ENCODE results near the gene NOL6. TPM values are rescaled to one million over a fixed set of nuclear protein-coding genes. Genes with fewer than 3 reads are reported as not detected.
A peak's percentile ranks its signal among the peaks of the same experiment; 100 is the strongest.

The NOL6 gene
- polyA plus RNA-seq, 1 donor (not counting 4 experiments of a cell fraction or from before 2014, with no cell fraction given), result 63.6 TPM

- Histone ChIP-seq H3K9me3 (ENCODE audit: control insufficient read depth, low read depth, low read length) (no peaks in the 10 kb centered on the region), H2AFZ (ENCODE audit: control insufficient read depth, low read length) (no peak overlapping the region), H3K27me3 (ENCODE audit: control insufficient read depth, extremely low read depth, insufficient read depth, low read length) (no peaks in the 10 kb centered on the region), H3K9ac (ENCODE audit: control insufficient read depth, extremely low read depth, insufficient read depth, low read length) (no peak overlapping the region), H3K4me1 (ENCODE audit: control insufficient read depth, extremely low read depth, insufficient read depth, low read length) (peaks cover 65% of the 10 kb centered on the region), H3K36me3 (ENCODE audit: control insufficient read depth in 2 of 2, extremely low read depth in 1 of 2, insufficient read depth in 2 of 2, low read length in 2 of 2) (peaks cover 2 to 25% of the 10 kb centered on the region in 2 experiments), H3K9me1 (ENCODE audit: control insufficient read depth, extremely low read depth, insufficient read depth, low read length) (peaks cover 2% of the 10 kb centered on the region), H3K4me2 (ENCODE audit: control insufficient read depth, extremely low read depth, insufficient read depth, low read depth, low read length) (peak overlapping the region; percentile 45), H4K20me1 (ENCODE audit: control insufficient read depth, extremely low read depth, insufficient read depth, low read length) (no peaks in the 10 kb centered on the region), H3K4me3 (ENCODE audit: control insufficient read depth in 2 of 3, extremely low read depth in 1 of 3, insufficient read depth in 2 of 3, low read depth in 1 of 3, low read length in 3 of 3) (no peak overlapping the region), H3K27ac (ENCODE audit: control insufficient read depth, insufficient read depth, low read length) (peak overlapping the region; percentile 14), H3K79me2 (ENCODE audit: control insufficient read depth, insufficient read depth, low read length) (no peaks in the 10 kb centered on the region)
- DNase-seq (ENCODE audit: low read depth, low spot score) (no peak), FAIRE-seq (no peak)
- TF ChIP-seq CTCF (optimal IDR thresholded peaks at IDR 0.05 in 1 of 3, IDR thresholded peaks at IDR 0.05 in 1 of 3, conservative IDR thresholded peaks at IDR 0.05 in 1 of 3; ENCODE audit: extremely low read depth in 1 of 3, insufficient read depth in 2 of 3, low read length in 3 of 3), result no peak
- TF ChIP-seq EZH2 (IDR thresholded peaks at IDR 0.05; ENCODE audit: low read length), result no peak
- dilution Hi-C loops (cut with MboI; ENCODE audit: extremely low pct_ligation_motif_present, low sequenced_read_pairs), result no loop called here
Observed at GRCh38 chr9:33443047-33443446, 30.7 kb downstream of the NOL6 start.

- dilution Hi-C loops (cut with MboI; ENCODE audit: extremely low pct_ligation_motif_present, low sequenced_read_pairs), result no loop called here
- H3K27ac ChIP-seq (ENCODE audit: control insufficient read depth, insufficient read depth, low read length), result no peak overlapping the region
Observed at GRCh38 chr9:33442125-33442524, 31.6 kb downstream of the NOL6 start.

GRCh38 chr9:33440609-33441008, 33.1 kb downstream of the NOL6 start:
- Histone ChIP-seq H4K20me1 (ENCODE audit: control insufficient read depth, extremely low read depth, insufficient read depth, low read length) (no peaks in the 10 kb centered on the region), H3K9ac (ENCODE audit: control insufficient read depth, extremely low read depth, insufficient read depth, low read length) (no peak overlapping the region), H3K4me3 (ENCODE audit: control insufficient read depth in 2 of 3, extremely low read depth in 1 of 3, insufficient read depth in 2 of 3, low read depth in 1 of 3, low read length in 3 of 3) (no peak overlapping the region), H3K4me2 (ENCODE audit: control insufficient read depth, extremely low read depth, insufficient read depth, low read depth, low read length) (no peak overlapping the region), H3K9me1 (ENCODE audit: control insufficient read depth, extremely low read depth, insufficient read depth, low read length) (peaks cover 2% of the 10 kb centered on the region), H3K27ac (ENCODE audit: control insufficient read depth, insufficient read depth, low read length) (no peak overlapping the region), H3K9me3 (ENCODE audit: control insufficient read depth, low read depth, low read length) (no peaks in the 10 kb centered on the region), H3K4me1 (ENCODE audit: control insufficient read depth, extremely low read depth, insufficient read depth, low read length) (peaks cover 50% of the 10 kb centered on the region), H3K36me3 (ENCODE audit: control insufficient read depth in 2 of 2, extremely low read depth in 1 of 2, insufficient read depth in 2 of 2, low read length in 2 of 2) (peaks cover 2 to 25% of the 10 kb centered on the region in 2 experiments), H3K27me3 (ENCODE audit: control insufficient read depth, extremely low read depth, insufficient read depth, low read length) (no peaks in the 10 kb centered on the region), H2AFZ (ENCODE audit: control insufficient read depth, low read length) (no peak overlapping the region), H3K79me2 (ENCODE audit: control insufficient read depth, insufficient read depth, low read length) (no peaks in the 10 kb centered on the region)
- TF ChIP-seq CTCF (optimal IDR thresholded peaks at IDR 0.05 in 1 of 3, IDR thresholded peaks at IDR 0.05 in 1 of 3, conservative IDR thresholded peaks at IDR 0.05 in 1 of 3; ENCODE audit: extremely low read depth in 1 of 3, insufficient read depth in 2 of 3, low read length in 3 of 3) (no peak), EZH2 (IDR thresholded peaks at IDR 0.05; ENCODE audit: low read length) (no peak)
- dilution Hi-C loops (cut with MboI; ENCODE audit: extremely low pct_ligation_motif_present, low sequenced_read_pairs), result no loop called here
- DNase-seq (ENCODE audit: low read depth, low spot score) (no peak), FAIRE-seq (no peak)

More at GRCh38 chr9:33442125-33442524, 31.6 kb downstream of the NOL6 start:
- no peak overlapping the region for H3K9ac ChIP-seq (ENCODE audit: control insufficient read depth, extremely low read depth, insufficient read depth, low read length)
- no peaks in the 10 kb centered on the region for H3K79me2 ChIP-seq (ENCODE audit: control insufficient read depth, insufficient read depth, low read length)
- no peak for DNase-seq (ENCODE audit: low read depth, low spot score)
- peaks cover 2 to 25% of the 10 kb centered on the region in 2 experiments for H3K36me3 ChIP-seq (ENCODE audit: control insufficient read depth in 2 of 2, extremely low read depth in 1 of 2, insufficient read depth in 2 of 2, low read length in 2 of 2)
- no peak for FAIRE-seq
- H2AFZ ChIP-seq (ENCODE audit: control insufficient read depth, low read length), result no peak overlapping the region
- no peaks in the 10 kb centered on the region for H3K27me3 ChIP-seq (ENCODE audit: control insufficient read depth, extremely low read depth, insufficient read depth, low read length)
- no peak for TF ChIP-seq EZH2 (IDR thresholded peaks at IDR 0.05; ENCODE audit: low read length)
- H3K4me1 ChIP-seq (ENCODE audit: control insufficient read depth, extremely low read depth, insufficient read depth, low read length), result peaks cover 57% of the 10 kb centered on the region
- no peaks in the 10 kb centered on the region for H4K20me1 ChIP-seq (ENCODE audit: control insufficient read depth, extremely low read depth, insufficient read depth, low read length)
- peaks cover 2% of the 10 kb centered on the region for H3K9me1 ChIP-seq (ENCODE audit: control insufficient read depth, extremely low read depth, insufficient read depth, low read length)
- H3K9me3 ChIP-seq (ENCODE audit: control insufficient read depth, low read depth, low read length), result no peaks in the 10 kb centered on the region
- no peak overlapping the region for H3K4me3 ChIP-seq (ENCODE audit: control insufficient read depth in 2 of 3, extremely low read depth in 1 of 3, insufficient read depth in 2 of 3, low read depth in 1 of 3, low read length in 3 of 3)
- H3K4me2 ChIP-seq (ENCODE audit: control insufficient read depth, extremely low read depth, insufficient read depth, low read depth, low read length), result no peak overlapping the region
